Skeletal muscle tissue (tissue), 4 donors: ENCODE measurements around the gene SGK2. TPM values are rescaled to one million over a fixed set of nuclear protein-coding genes. Genes with fewer than 3 reads are reported as not detected.

Experiments used
- H3K27ac ChIP-seq: one replicate; pipeline ENCODE4 v1.7.0; 2013; ENCODE audit warnings: mild to moderate bottlenecking, low read depth, low read length, inconsistent platforms
- H3K27me3 ChIP-seq, 3 donors: one replicate each; pipeline ENCODE4 v1.7.0; 2013; ENCODE audit warnings: low read length in 3 of 3; ENCODE audit not compliant: control insufficient read depth in 3 of 3, insufficient read depth in 3 of 3
- H3K36me3 ChIP-seq, 3 donors: one replicate each; pipeline ENCODE4 v1.7.0; 2013; ENCODE audit warnings: low read length in 3 of 3; ENCODE audit not compliant: control insufficient read depth in 3 of 3, insufficient read depth in 3 of 3
- H3K4me1 ChIP-seq, 3 donors: one replicate each; pipeline ENCODE4 v1.7.0; 2013; ENCODE audit warnings: low read length in 3 of 3, mild to moderate bottlenecking in 3 of 3; ENCODE audit not compliant: control insufficient read depth in 3 of 3, insufficient read depth in 3 of 3
- H3K4me3 ChIP-seq, 3 donors: one replicate each; pipeline ENCODE4 v1.7.0; 2013; ENCODE audit warnings: low read length in 3 of 3
- H3K9ac ChIP-seq, 3 donors: one replicate each; pipeline ENCODE4 v1.7.0; 2013; ENCODE audit warnings: low read length in 3 of 3, mild to moderate bottlenecking in 3 of 3, moderate library complexity in 2 of 3, low read depth in 1 of 3
- H3K9me3 ChIP-seq, 3 donors: one replicate each; pipeline ENCODE4 v1.7.0; 2013; ENCODE audit warnings: low read length in 3 of 3; ENCODE audit not compliant: control insufficient read depth in 3 of 3
- total RNA-seq: library from RNA; depleted of rRNA; stranded (reverse); fragments of >200 nt; gene quantifications from one replicate; pipeline ENCODE4 v1.2.3, GENCODE V29; 2014
- donor health status: Osteomylitis.

SGK2 gene
- total RNA-seq, 1 donor from 2014 or later, result 1.0 TPM

- no peaks in the 10 kb centered on the region for H3K4me1 ChIP-seq
- no peak overlapping the region for H3K9ac ChIP-seq
- no peaks in the 10 kb centered on the region for H3K27me3 ChIP-seq
- no peak overlapping the region for H3K4me3 ChIP-seq
- H3K9me3 ChIP-seq, result no peaks in the 10 kb centered on the region
- peaks cover 10 to 26% (median 15%) of the 10 kb centered on the region in 3 donors for H3K36me3 ChIP-seq
- no peak overlapping the region for H3K27ac ChIP-seq
Observed at GRCh38 chr20:43542161-43542560, 16.7 kb upstream of the SGK2 start.

- H3K4me3 ChIP-seq, result no peak overlapping the region
- peaks cover 10 to 26% (median 15%) of the 10 kb centered on the region in 3 donors for H3K36me3 ChIP-seq
- H3K9me3 ChIP-seq, result no peaks in the 10 kb centered on the region
- H3K27ac ChIP-seq, result no peak overlapping the region
- H3K27me3 ChIP-seq, result no peaks in the 10 kb centered on the region
- no peaks in the 10 kb centered on the region for H3K4me1 ChIP-seq
- no peak overlapping the region for H3K9ac ChIP-seq
Observed at GRCh38 chr20:43542674-43543073, 16.2 kb upstream of the SGK2 start.

- H3K4me3 ChIP-seq, result no peak overlapping the region
- no peaks in the 10 kb centered on the region for H3K27me3 ChIP-seq
- no peaks in the 10 kb centered on the region for H3K4me1 ChIP-seq
- peaks cover 11 to 26% (median 15%) of the 10 kb centered on the region in 3 donors for H3K36me3 ChIP-seq
- H3K27ac ChIP-seq, result no peak overlapping the region
- H3K9ac ChIP-seq, result no peak overlapping the region
- H3K9me3 ChIP-seq, result no peaks in the 10 kb centered on the region
Observed at GRCh38 chr20:43543138-43543537, 15.7 kb upstream of the SGK2 start.

GRCh38 chr20:43544501-43544900 is 14.3 kb upstream of the SGK2 start:
- H3K27ac ChIP-seq, result no peak overlapping the region
- H3K27me3 ChIP-seq, result no peaks in the 10 kb centered on the region
- H3K4me1 ChIP-seq, result no peaks in the 10 kb centered on the region
- H3K9ac ChIP-seq, result no peak overlapping the region
- peaks cover 12 to 23% (median 15%) of the 10 kb centered on the region in 3 donors for H3K36me3 ChIP-seq
- H3K9me3 ChIP-seq, result no peaks in the 10 kb centered on the region
- H3K4me3 ChIP-seq, result no peak overlapping the region

GRCh38 chr20:43545837-43546578 is 12.8 kb upstream of the SGK2 start:
- H3K4me1 ChIP-seq, result no peaks in the 10 kb centered on the region
- H3K27me3 ChIP-seq, result no peaks in the 10 kb centered on the region
- peaks cover 4 to 11% (median 9%) of the 10 kb centered on the region in 3 donors for H3K36me3 ChIP-seq
- no peaks in the 10 kb centered on the region for H3K9me3 ChIP-seq
- no peak overlapping the region for H3K4me3 ChIP-seq
- no peak overlapping the region for H3K9ac ChIP-seq
- no peak overlapping the region for H3K27ac ChIP-seq

- no peaks in the 10 kb centered on the region for H3K9me3 ChIP-seq
- no peaks in the 10 kb centered on the region for H3K4me1 ChIP-seq
- H3K27ac ChIP-seq, result no peak overlapping the region
- no peak overlapping the region for H3K4me3 ChIP-seq
- peaks cover 5 to 8% (median 6%) of the 10 kb centered on the region in 3 donors for H3K36me3 ChIP-seq
- H3K27me3 ChIP-seq, result no peaks in the 10 kb centered on the region
- H3K9ac ChIP-seq, result no peak overlapping the region
Observed at GRCh38 chr20:43548273-43548880, 10.4 kb upstream of the SGK2 start.

GRCh38 chr20:43549416-43550065 is 9.3 kb upstream of the SGK2 start:
- no peak overlapping the region for H3K4me3 ChIP-seq
- H3K9ac ChIP-seq, result no peak overlapping the region

GRCh38 chr20:43550456-43550855 is 8.4 kb upstream of the SGK2 start:
- Histone ChIP-seq H3K4me1 (no peaks in the 10 kb centered on the region), H3K4me3 (no peak overlapping the region)

More at GRCh38 chr20:43549416-43550065, 9.3 kb upstream of the SGK2 start:
- Histone ChIP-seq H3K36me3 (peaks cover 5 to 8% (median 6%) of the 10 kb centered on the region in 3 donors), H3K4me1 (no peaks in the 10 kb centered on the region), H3K27ac (no peak overlapping the region), H3K27me3 (no peaks in the 10 kb centered on the region), H3K9me3 (no peaks in the 10 kb centered on the region)

GRCh38 chr20:43554369-43554768 is 4.5 kb upstream of the SGK2 start:
- Histone ChIP-seq H3K9me3 (no peaks in the 10 kb centered on the region), H3K4me1 (no peaks in the 10 kb centered on the region), H3K27ac (no peak overlapping the region), H3K27me3 (no peaks in the 10 kb centered on the region), H3K36me3 (peaks cover 0 to 2% (median 0%) of the 10 kb centered on the region in 3 donors), H3K9ac (no peak overlapping the region), H3K4me3 (no peak overlapping the region)

More at GRCh38 chr20:43550456-43550855, 8.4 kb upstream of the SGK2 start:
- Histone ChIP-seq H3K9ac (no peak overlapping the region), H3K27me3 (no peaks in the 10 kb centered on the region), H3K27ac (no peak overlapping the region), H3K36me3 (peaks cover 4 to 8% (median 5%) of the 10 kb centered on the region in 3 donors), H3K9me3 (no peaks in the 10 kb centered on the region)
